Measurements from ENCODE around the gene SIX4. TPM values are rescaled to one million over a fixed set of nuclear protein-coding genes. Genes with fewer than 3 reads are reported as not detected.

The SIX4 gene
- total and polyA plus RNA-seq, 2 experiments from 2014 or later = 6.2 to 46.9 TPM

- TF ChIP-seq JUNB (IDR thresholded peaks at IDR 0.05; ENCODE audit: unreplicated experiment) (no peak), NANOG (IDR thresholded peaks at IDR 0.05; ENCODE audit: borderline replicate concordance) (no peak), STAT1 (IDR thresholded peaks at IDR 0.05; ENCODE audit: unreplicated experiment) (no peak), POLR2AphosphoS5 (IDR thresholded peaks at IDR 0.05; ENCODE audit: low read depth) (no peak), CREB1 (CRISPR knock-in tag; IDR thresholded peaks at IDR 0.05; ENCODE audit: low read depth) (no peak), EZH2 (IDR thresholded peaks at IDR 0.05; ENCODE audit: low read depth, unreplicated experiment) (no peak)
Measured at GRCh38 chr14:60684203-60684602, 39.9 kb downstream of the SIX4 start (continued).

GRCh38 chr14:60681271-60681670 is 42.9 kb downstream of the SIX4 start:
- Histone ChIP-seq H3K27ac (ENCODE audit: low read depth) (no peak overlapping the region), H3K4me3 (no peak overlapping the region), H2AFZ (no peak overlapping the region; the same call in 1 of the 2 replicates), H3F3A (replicated peaks; ENCODE audit: low read depth) (0 out of 2 replicates have a peak, but pooled peaks cover 5% of the 10 kb centered on the region), H4K20me1 (replicated peaks; ENCODE audit: insufficient read depth) (no peaks in the 10 kb centered on the region), H3K9me2 (ENCODE audit: insufficient read depth) (no peaks in the 10 kb centered on the region), H3K27me3 (ENCODE audit: insufficient read depth) (no peaks in the 10 kb centered on the region), H3K4me1 (ENCODE audit: insufficient read depth) (peaks cover 28% of the 10 kb centered on the region), H3K4me2 (no peak overlapping the region), H3K79me2 (replicated peaks; ENCODE audit: insufficient read depth) (no peaks in the 10 kb centered on the region), H3K36me3 (ENCODE audit: insufficient read depth) (no peaks in the 10 kb centered on the region)
- no peaks in the 10 kb centered on the region for H3K36me3 Mint-ChIP-seq (ENCODE audit: low read depth)
- H3K27me3 Mint-ChIP-seq (ENCODE audit: insufficient read depth, low read depth, poor library complexity) = peaks cover 3% of the 10 kb centered on the region
- ATAC-seq (no peak), DNase-seq (ENCODE audit: low spot score) (no peak)
- no peak overlapping the region for H3K27ac Mint-ChIP-seq
- peaks cover 21% of the 10 kb centered on the region for H3K4me1 Mint-ChIP-seq
- TF ChIP-seq ZNF331 (CRISPR knock-in tag; IDR thresholded peaks at IDR 0.05; ENCODE audit: low read depth) (no peak), EZH2phosphoT487 (IDR thresholded peaks at IDR 0.05; ENCODE audit: unreplicated experiment) (no peak), NANOG (IDR thresholded peaks at IDR 0.05; ENCODE audit: borderline replicate concordance) (no peak), STAT1 (IDR thresholded peaks at IDR 0.05; ENCODE audit: unreplicated experiment) (no peak)
- peaks cover 3% of the 10 kb centered on the region; the same call in 1 of the 3 replicates for H3K9me3 Mint-ChIP-seq
- H3K4me3 Mint-ChIP-seq = no peak overlapping the region

- Mint-ChIP-seq H3K27me3 (ENCODE audit: insufficient read depth, low read depth, poor library complexity) (peaks cover 2% of the 10 kb centered on the region), H3K27ac (no peak overlapping the region), H3K4me1 (peaks cover 21% of the 10 kb centered on the region), H3K4me3 (no peak overlapping the region), H3K36me3 (ENCODE audit: low read depth) (no peaks in the 10 kb centered on the region), H3K9me3 (peaks cover 3% of the 10 kb centered on the region; the same call in 1 of the 3 replicates)
- no peak overlapping the region for H3K4me3 ChIP-seq
- no peak for ATAC-seq
- peak overlapping the region; percentile 68; the same call in 1 of the 2 replicates for H3K4me2 ChIP-seq
- no peaks in the 10 kb centered on the region for H3K27me3 ChIP-seq (ENCODE audit: insufficient read depth)
- no peak for DNase-seq (ENCODE audit: low spot score)
- 0 out of 2 replicates have a peak, but pooled peaks cover 5% of the 10 kb centered on the region for H3F3A ChIP-seq (replicated peaks; ENCODE audit: low read depth)
- H3K9me2 ChIP-seq (ENCODE audit: insufficient read depth) = no peaks in the 10 kb centered on the region
- no peaks in the 10 kb centered on the region for H3K36me3 ChIP-seq (ENCODE audit: insufficient read depth)
- H2AFZ ChIP-seq = peak overlapping the region; percentile 49
- no peaks in the 10 kb centered on the region for H4K20me1 ChIP-seq (replicated peaks; ENCODE audit: insufficient read depth)
- peaks cover 33% of the 10 kb centered on the region for H3K4me1 ChIP-seq (ENCODE audit: insufficient read depth)
- H3K27ac ChIP-seq (ENCODE audit: low read depth) = no peak overlapping the region
- H3K79me2 ChIP-seq (replicated peaks; ENCODE audit: insufficient read depth) = no peaks in the 10 kb centered on the region
- TF ChIP-seq NANOG (IDR thresholded peaks at IDR 0.05; ENCODE audit: borderline replicate concordance) (no peak), ZNF331 (CRISPR knock-in tag; IDR thresholded peaks at IDR 0.05; ENCODE audit: low read depth) (no peak), CREB1 (CRISPR knock-in tag; IDR thresholded peaks at IDR 0.05; ENCODE audit: low read depth) (no peak), ZNF114 (CRISPR knock-in tag; IDR thresholded peaks at IDR 0.05) (no peak), ZNF462 (CRISPR knock-in tag; IDR thresholded peaks at IDR 0.05) (no peak), EZH2 (IDR thresholded peaks at IDR 0.05; ENCODE audit: low read depth, unreplicated experiment) (no peak), CTCF (conservative IDR thresholded peaks at IDR 0.05; ENCODE audit: low read depth in 2 of 2) (no peak), POLR2AphosphoS5 (IDR thresholded peaks at IDR 0.05; ENCODE audit: low read depth) (no peak), JUNB (IDR thresholded peaks at IDR 0.05; ENCODE audit: unreplicated experiment) (no peak), STAT1 (IDR thresholded peaks at IDR 0.05; ENCODE audit: unreplicated experiment) (no peak)
Measured at GRCh38 chr14:60680511-60680910, 43.6 kb downstream of the SIX4 start.
